Heart left ventricle (tissue), 16 donors: Measurements from ENCODE around the gene NFIB. TPM values are rescaled to one million over a fixed set of nuclear protein-coding genes. Genes with fewer than 3 reads are reported as not detected.

ENCODE experiments used
- ATAC-seq, 4 donors: fragments of 200-7000 bp; cut with Tn5 transposase; one replicate each; pipeline ENCODE4 v1.9.1; 2020 to 2022; ENCODE audit warnings: moderate library complexity in 4 of 4, mild to moderate bottlenecking in 3 of 4, moderate number of reproducible peaks in 1 of 4
- DNase-seq, 5 donors: peaks; one replicate each; pipeline ENCODE4 v3.0.0-alpha.2; 2020
- H3K27ac ChIP-seq, 12 donors: fragments of 200-600 bp; sonication (generic) in 4 of 12; one replicate each; pipeline versions ENCODE4 v1.5.0 to v1.8.0; 2016 to 2022; ENCODE audit warnings: mild to moderate bottlenecking in 2 of 12
- H3K27me3 ChIP-seq, 9 donors: fragments of 200-600 bp; sonication (generic) in 2 of 9; one replicate each; pipeline versions ENCODE4 v1.5.1 to v1.8.0; 2016 to 2022; ENCODE audit warnings: mild to moderate bottlenecking in 3 of 9
- H3K36me3 ChIP-seq, 9 donors: fragments of 200-600 bp; sonication (generic) in 2 of 9; one replicate each; pipeline versions ENCODE4 v1.5.0 to v1.8.0; 2018 to 2022; ENCODE audit warnings: mild to moderate bottlenecking in 2 of 9
- H3K4me1 ChIP-seq, 12 donors: fragments of 200-600 bp; sonication (generic) in 4 of 12; one replicate each; pipeline versions ENCODE4 v1.5.0 to v1.8.0; 2016 to 2022; ENCODE audit warnings: mild to moderate bottlenecking in 3 of 12
- H3K4me3 ChIP-seq, 12 donors: fragments of 200-600 bp; sonication (generic) in 4 of 12; one replicate each; pipeline versions ENCODE4 v1.5.0 to v1.8.0; 2017 to 2022; ENCODE audit warnings: mild to moderate bottlenecking in 9 of 12, moderate library complexity in 4 of 12
- H3K9me3 ChIP-seq, 12 donors: fragments of 200-600 bp; sonication (generic) in 4 of 12; one replicate each; pipeline versions ENCODE4 v1.5.0 to v1.8.0; 2016 to 2022; ENCODE audit warnings: mild to moderate bottlenecking in 1 of 12
- CTCF ChIP-seq, 12 donors: fragments of 200-600 bp; sonication (generic) in 4 of 12; IDR thresholded peaks; one replicate each; pipeline versions ENCODE4 v1.5.0 to v1.8.0; 2018 to 2022; ENCODE audit warnings: antibody characterized with exemption in 12 of 12, mild to moderate bottlenecking in 5 of 12
- POLR2A ChIP-seq, 2 donors: fragments of 450-650 bp; IDR thresholded peaks; one replicate each; pipeline ENCODE4 v1.6.1; 2017; ENCODE audit warnings: antibody characterized with exemption in 2 of 2, mild to moderate bottlenecking in 2 of 2, moderate library complexity in 2 of 2
- WGBS, 4 donors: extraction: QIAGEN DNeasy Blood & Tissue Kit in 2 of 4; methylation state at CpG; one replicate each; pipeline versions ENCODE4 v1.1.5 to v1.1.7; 2013 to 2018; 5-methylcytosine and 5-hydroxymethylcytosine counted together
- intact Hi-C, 10 donors: fragments of 100-400 bp; cut with DNase I; formaldehyde crosslinking; loops; one replicate each; pipeline versions ENCODE4 v1.11.1 to v1.14.2; 2022
- polyA plus RNA-seq, 2 donors: library from polyadenylated mRNA; stranded (reverse); fragments of 200-250 nt; gene quantifications; one replicate each; pipeline ENCODE4 v1.2.3, GENCODE V29; 2013
- total RNA-seq, 9 donors: library from RNA; depleted of rRNA in 2 of 9; stranded (reverse); fragments of >200 nt in 2 of 9; fragmentation: NEBNext Ultra II Directional in 3 of 9; extraction: Animal tissue kit (Norgen Biotek cat#: 25700) in 3 of 9; gene quantifications; one replicate each; pipeline versions ENCODE4 v1.1.0 to v1.2.4, GENCODE V29; 2016 to 2023
- donor health status: ischemic (EF 13 %, LVEDD 7.1; RV severe dilation, severe dysfunction).
- donor health status: healthy with polysubstance abuse.
- donor health status: DM: no; HTN: yes; CAD: no.
- donor health status: DM: no; HTN: no; CAD: no.
- donor health status: ischemic (EF 25% LVEDD 6.9; RV normal size, moderate dysfunction).
- donor health status: ischemic (EF 25% LVEDD 5.7; RV mildly dilated, moderate dysfunction).
- donor health status: healthy.
- donor health status: DM: yes; HTN: yes; CAD: no.
- donor health status: ischemic (EF 35%, LVEDD 5.7; RV mildly dilated, moderate dysfunction).
- donor health status: nonischemic (EF 11% LVEDD 7.7; RV severe dilation, severe dysfunction).
- donor health status: DM: yes; HTN: yes; CAD: no.
- donor health status: PGD.
- donor health status: ischemic (EF 29% LVEDD 5.4; RV normal size, mild dysfunction).
- donor health status: nonischemic (EF 23%, LVEDD 6.1; RV moderate dilation, normal function).

The NFIB gene
- total and polyA plus RNA-seq, 11 donors: 24.5 to 148 (median 98.2) TPM

DNA sequence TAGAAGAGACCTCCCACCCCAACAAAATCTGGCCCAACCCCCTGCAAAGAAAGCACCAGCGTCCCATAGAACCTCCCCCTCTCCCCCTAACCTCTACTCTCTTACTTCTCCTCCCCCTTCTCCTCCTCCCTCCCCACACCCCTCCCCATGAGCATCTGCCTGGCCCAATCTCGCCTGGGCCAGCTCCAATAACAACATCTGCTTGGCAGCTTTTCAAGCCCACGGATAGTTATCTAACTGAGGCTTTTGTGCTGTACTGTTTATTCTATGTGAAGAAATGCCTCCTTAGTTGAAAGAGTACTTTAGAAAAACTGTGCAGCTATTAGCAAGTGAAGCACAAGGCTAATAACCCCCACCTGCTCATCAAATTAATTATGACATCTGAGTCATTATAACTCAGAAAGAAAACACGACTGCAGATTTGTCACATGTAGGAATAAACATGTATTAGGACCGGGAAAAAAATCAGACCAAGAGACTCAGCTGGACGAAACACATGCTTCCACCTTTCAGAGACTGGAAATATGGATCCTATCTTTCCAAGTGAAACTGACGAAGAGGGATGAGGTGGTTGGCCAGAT, 42.8 kb downstream of the NFIB start:
- TF ChIP-seq CTCF (IDR thresholded peaks at IDR 0.05) (no peak), POLR2A (IDR thresholded peaks at IDR 0.05) (no peak)
- Histone ChIP-seq H3K4me3 (no peak overlapping the region), H3K36me3 (peaks cover 0 to 1% (median 0%) of the 10 kb centered on the region in 9 donors), H3K4me1 (peaks cover 14 to 79% (median 63%) of the 10 kb centered on the region in 12 donors), H3K27me3 (no peaks in the 10 kb centered on the region), H3K27ac (peak overlapping the region in 10 of 12 donors; percentile 8 to 68 (median 44)), H3K9me3 (no peaks in the 10 kb centered on the region)
- ATAC-seq: peak; percentile 44 to 74 (median 60)
- 8 to 10% (median 9%) methylated on average over 7 of the region's 7 CpGs for WGBS, 4 donors
- intact Hi-C loops: loop anchor here in 6 of 10 donors (5.0 to 10.0 kb wide), 3 partner anchors 36 to 74 kb away; partner anchors contain the start of gene NFIB (in 3 of the 6)
- DNase-seq: peak; percentile 72 to 79 (median 77)

DNA sequence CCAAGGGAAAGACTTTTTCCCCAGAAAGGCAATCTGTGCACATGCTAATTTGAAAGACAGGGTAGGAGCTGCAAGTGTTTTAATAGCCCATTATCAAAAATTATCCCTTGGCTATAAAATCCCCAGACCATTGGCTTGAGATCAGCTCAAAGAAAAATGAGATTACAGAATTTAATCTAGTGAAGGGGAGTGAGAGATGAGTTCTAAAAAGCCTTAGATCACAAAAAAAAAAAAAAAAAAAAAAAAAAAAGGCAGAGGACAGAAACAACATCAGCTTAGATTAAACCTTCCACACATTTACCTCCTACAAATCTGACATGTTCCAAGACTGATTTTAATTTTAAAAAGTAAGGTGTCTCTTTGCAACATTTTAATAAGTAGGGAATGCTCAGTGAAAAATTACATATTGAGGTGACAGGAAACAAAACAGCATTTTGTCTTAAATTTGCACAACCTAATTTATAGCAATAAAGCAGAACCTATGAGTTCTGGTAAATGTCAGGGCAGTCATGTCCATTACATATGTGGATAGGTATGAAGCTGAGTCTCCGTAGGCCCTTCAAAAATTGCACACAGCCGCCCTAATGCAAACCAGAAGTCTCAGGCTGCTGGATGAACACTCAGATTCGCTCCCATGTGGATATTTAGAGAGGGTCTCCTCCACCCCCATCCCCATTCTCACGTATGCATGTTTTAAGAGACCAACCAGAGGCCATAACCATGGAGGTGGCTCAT, 43.4 kb downstream of the NFIB start:
- Histone ChIP-seq H3K4me3 (no peak overlapping the region), H3K27ac (peak overlapping the region in 8 of 12 donors; percentile 10 to 56 (median 28)), H3K4me1 (peaks cover 14 to 78% (median 58%) of the 10 kb centered on the region in 12 donors), H3K36me3 (peaks cover 0 to 3% (median 0%) of the 10 kb centered on the region in 9 donors), H3K9me3 (no peaks in the 10 kb centered on the region), H3K27me3 (no peaks in the 10 kb centered on the region)
- WGBS, 4 donors: 33 to 39% (median 36%) methylated on average over 4 of the region's 4 CpGs
- peak in 2 of 4 donors; percentile 27 to 31 for ATAC-seq
- intact Hi-C loops: loop anchor here in 6 of 10 donors (5.0 to 10.0 kb wide), 3 partner anchors 37 to 74 kb away; partner anchors contain the start of gene NFIB (in 3 of the 6)
- no peak for TF ChIP-seq CTCF (IDR thresholded peaks at IDR 0.05)
- DNase-seq: no peak

DNA sequence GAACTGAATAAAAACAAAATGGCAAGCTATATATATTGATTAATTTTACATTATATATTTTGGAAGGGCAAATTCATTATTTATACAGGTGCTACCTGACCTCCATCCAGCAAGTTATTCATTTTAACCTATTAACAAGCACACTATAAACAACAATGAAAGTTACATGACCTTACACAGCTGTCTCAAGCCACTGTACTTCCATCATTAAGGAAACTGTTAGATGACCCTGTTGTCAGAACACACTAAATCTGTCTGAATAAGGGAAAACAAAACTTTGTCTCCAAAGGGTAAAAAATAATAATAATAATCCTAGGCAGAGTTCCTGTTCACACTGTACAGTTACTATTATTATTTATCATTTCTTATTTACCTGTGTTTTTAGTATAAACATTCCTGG, 44.0 kb downstream of the NFIB start:
- Histone ChIP-seq H3K27me3 (no peaks in the 10 kb centered on the region), H3K27ac (peak overlapping the region in 1 of 12 donors; percentile 56), H3K9me3 (no peaks in the 10 kb centered on the region), H3K4me3 (no peak overlapping the region), H3K4me1 (peaks cover 13 to 78% (median 53%) of the 10 kb centered on the region in 12 donors), H3K36me3 (peaks cover 0 to 3% (median 0%) of the 10 kb centered on the region in 9 donors)
- DNase-seq (no peak), ATAC-seq (no peak)
- TF ChIP-seq POLR2A (IDR thresholded peaks at IDR 0.05): no peak
- no peak for TF ChIP-seq CTCF (IDR thresholded peaks at IDR 0.05)
- intact Hi-C loops: loop anchor here in 6 of 10 donors (5.0 to 10.0 kb wide), 4 partner anchors 37 to 75 kb away; partner anchors contain the start of gene NFIB (in 3 of the 6)
